ENCODE data around the gene IGFBP1.
"Not testable (repeated sequence)": the region's sequence is repeated elsewhere in the genome, so short reads cannot be mapped to it uniquely, and the experiment has no call there.

The IGFBP1 gene

GRCh38 chr7:45848734-45849133 lies 39.6 kb upstream of the IGFBP1 start:
- H2BK15ac ChIP-seq (ENCODE audit: low read length); H4K8ac ChIP-seq (ENCODE audit: low read depth, low read length); H2BK120ac ChIP-seq (ENCODE audit: low read depth, low read length); H3K27me3 ChIP-seq (ENCODE audit: control insufficient read depth in 3 of 3, insufficient read depth in 3 of 3, low read depth in 1 of 3, low read length in 3 of 3); H2AK5ac ChIP-seq (ENCODE audit: low read depth, low read length); H3K18ac ChIP-seq (ENCODE audit: low read length); H3K36me3 ChIP-seq (replicated peaks in 1 of 2; ENCODE audit: control insufficient read depth in 2 of 2, insufficient read depth in 2 of 2, low read length in 2 of 2); H3K4ac ChIP-seq (ENCODE audit: low read length); H3K79me1 ChIP-seq (ENCODE audit: low read depth, low read length); H2BK12ac ChIP-seq (ENCODE audit: low read length); DNase-seq (ENCODE audit: low spot score); H3K23ac ChIP-seq (ENCODE audit: low read depth, low read length, poor library complexity); H3K4me2 ChIP-seq (ENCODE audit: insufficient read depth, low read length, poor library complexity, severe bottlenecking); H2BK5ac ChIP-seq (ENCODE audit: low read length); H3K4me3 ChIP-seq (ENCODE audit: low read length in 2 of 2); H3K14ac ChIP-seq (ENCODE audit: low read length); H3K4me1 ChIP-seq (ENCODE audit: control insufficient read depth in 2 of 2, insufficient read depth in 1 of 2, low read depth in 1 of 2, low read length in 2 of 2); H3K9me3 ChIP-seq (replicated peaks in 1 of 2; ENCODE audit: control insufficient read depth in 2 of 2, insufficient read depth in 1 of 2, low read depth in 1 of 2, low read length in 2 of 2); H3K27ac ChIP-seq (replicated peaks; ENCODE audit: low read length); H3K9ac ChIP-seq (ENCODE audit: low read depth, low read length, poor library complexity); H4K91ac ChIP-seq (ENCODE audit: low read depth, low read length, poor library complexity); H2AFZ ChIP-seq (ENCODE audit: low read length): not testable (repeated sequence)
- no CpG with 5 or more reads among the region's 6 CpGs for WGBS, 2 donors (ENCODE audit: extremely low coverage in 2 of 2, insufficient read length in 2 of 2, insufficient replicate concordance in 1 of 2)

- H3K14ac ChIP-seq (ENCODE audit: low read length); H3K9me3 ChIP-seq (replicated peaks in 1 of 2; ENCODE audit: control insufficient read depth in 2 of 2, insufficient read depth in 1 of 2, low read depth in 1 of 2, low read length in 2 of 2); H2BK5ac ChIP-seq (ENCODE audit: low read length); H3K4me3 ChIP-seq (ENCODE audit: low read length in 2 of 2); H4K8ac ChIP-seq (ENCODE audit: low read depth, low read length); H2BK15ac ChIP-seq (ENCODE audit: low read length); H2AK5ac ChIP-seq (ENCODE audit: low read depth, low read length); H3K79me1 ChIP-seq (ENCODE audit: low read depth, low read length); H2AFZ ChIP-seq (ENCODE audit: low read length); H3K9ac ChIP-seq (ENCODE audit: low read depth, low read length, poor library complexity); H3K23ac ChIP-seq (ENCODE audit: low read depth, low read length, poor library complexity); H2BK120ac ChIP-seq (ENCODE audit: low read depth, low read length); H3K4me1 ChIP-seq (ENCODE audit: control insufficient read depth in 2 of 2, insufficient read depth in 1 of 2, low read depth in 1 of 2, low read length in 2 of 2); H3K18ac ChIP-seq (ENCODE audit: low read length); H3K36me3 ChIP-seq (replicated peaks in 1 of 2; ENCODE audit: control insufficient read depth in 2 of 2, insufficient read depth in 2 of 2, low read length in 2 of 2); H4K91ac ChIP-seq (ENCODE audit: low read depth, low read length, poor library complexity); H3K4me2 ChIP-seq (ENCODE audit: insufficient read depth, low read length, poor library complexity, severe bottlenecking); H3K27me3 ChIP-seq (ENCODE audit: control insufficient read depth in 3 of 3, insufficient read depth in 3 of 3, low read depth in 1 of 3, low read length in 3 of 3); H3K27ac ChIP-seq (replicated peaks; ENCODE audit: low read length); DNase-seq (ENCODE audit: low spot score); H2BK12ac ChIP-seq (ENCODE audit: low read length); H3K4ac ChIP-seq (ENCODE audit: low read length): not testable (repeated sequence)
- no CpG with 5 or more reads among the region's 10 CpGs for WGBS, 2 donors (ENCODE audit: extremely low coverage in 2 of 2, insufficient read length in 2 of 2, insufficient replicate concordance in 1 of 2)
Measured at GRCh38 chr7:45852984-45853383, 35.3 kb upstream of the IGFBP1 start.

GRCh38 chr7:45853491-45853890 lies 34.8 kb upstream of the IGFBP1 start:
- not testable (repeated sequence) for DNase-seq (ENCODE audit: low spot score); H2BK5ac ChIP-seq (ENCODE audit: low read length)
- WGBS, 2 donors (ENCODE audit: extremely low coverage in 2 of 2, insufficient read length in 2 of 2, insufficient replicate concordance in 1 of 2), result no CpG with 5 or more reads among the region's 8 CpGs

DNA sequence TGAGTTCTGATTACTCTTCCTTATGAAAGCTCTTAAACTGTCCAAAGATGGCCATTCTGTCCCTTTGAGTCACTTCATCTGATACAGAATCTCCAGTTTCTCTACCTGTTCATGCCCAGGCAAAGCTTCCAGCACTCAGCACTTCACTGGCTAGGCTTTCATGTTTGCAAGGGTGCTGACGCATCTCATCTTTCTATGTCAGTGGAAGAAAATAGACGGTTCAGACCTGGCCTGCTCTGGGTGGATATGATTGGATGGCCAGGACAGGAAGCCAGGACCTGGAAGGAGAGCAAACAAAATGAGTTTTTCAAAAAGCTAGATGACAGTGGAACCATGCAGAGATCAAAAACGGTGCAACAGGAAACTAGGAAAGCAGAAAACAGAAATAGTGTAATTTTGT lies 32.6 kb upstream of the IGFBP1 start:
- H3K14ac ChIP-seq (ENCODE audit: low read length); H4K8ac ChIP-seq (ENCODE audit: low read depth, low read length); H2BK120ac ChIP-seq (ENCODE audit: low read depth, low read length); H3K4me2 ChIP-seq (ENCODE audit: insufficient read depth, low read length, poor library complexity, severe bottlenecking); DNase-seq (ENCODE audit: low spot score); H3K36me3 ChIP-seq (replicated peaks in 1 of 2; ENCODE audit: control insufficient read depth in 2 of 2, insufficient read depth in 2 of 2, low read length in 2 of 2); H3K79me1 ChIP-seq (ENCODE audit: low read depth, low read length); H2BK5ac ChIP-seq (ENCODE audit: low read length); H2BK15ac ChIP-seq (ENCODE audit: low read length); H4K91ac ChIP-seq (ENCODE audit: low read depth, low read length, poor library complexity); H3K27ac ChIP-seq (replicated peaks; ENCODE audit: low read length); H3K9ac ChIP-seq (ENCODE audit: low read depth, low read length, poor library complexity); H3K27me3 ChIP-seq (ENCODE audit: control insufficient read depth in 3 of 3, insufficient read depth in 3 of 3, low read depth in 1 of 3, low read length in 3 of 3); H2BK12ac ChIP-seq (ENCODE audit: low read length); H3K4me1 ChIP-seq (ENCODE audit: control insufficient read depth in 2 of 2, insufficient read depth in 1 of 2, low read depth in 1 of 2, low read length in 2 of 2); H3K4me3 ChIP-seq (ENCODE audit: low read length in 2 of 2); H3K23ac ChIP-seq (ENCODE audit: low read depth, low read length, poor library complexity); H3K18ac ChIP-seq (ENCODE audit: low read length); H3K4ac ChIP-seq (ENCODE audit: low read length); H2AK5ac ChIP-seq (ENCODE audit: low read depth, low read length); H3K9me3 ChIP-seq (replicated peaks in 1 of 2; ENCODE audit: control insufficient read depth in 2 of 2, insufficient read depth in 1 of 2, low read depth in 1 of 2, low read length in 2 of 2): not testable (repeated sequence)
- WGBS, 2 donors (ENCODE audit: extremely low coverage in 2 of 2, insufficient read length in 2 of 2, insufficient replicate concordance in 1 of 2), result no CpG with 5 or more reads among the region's 3 CpGs
- H2AFZ ChIP-seq (ENCODE audit: low read length), result peak overlapping the region; percentile 35

More at GRCh38 chr7:45853491-45853890, 34.8 kb upstream of the IGFBP1 start:
- H3K4me2 ChIP-seq (ENCODE audit: insufficient read depth, low read length, poor library complexity, severe bottlenecking); H3K36me3 ChIP-seq (replicated peaks in 1 of 2; ENCODE audit: control insufficient read depth in 2 of 2, insufficient read depth in 2 of 2, low read length in 2 of 2); H2AK5ac ChIP-seq (ENCODE audit: low read depth, low read length); H3K79me1 ChIP-seq (ENCODE audit: low read depth, low read length); H2AFZ ChIP-seq (ENCODE audit: low read length); H3K14ac ChIP-seq (ENCODE audit: low read length); H3K23ac ChIP-seq (ENCODE audit: low read depth, low read length, poor library complexity); H3K4ac ChIP-seq (ENCODE audit: low read length); H2BK120ac ChIP-seq (ENCODE audit: low read depth, low read length); H3K9me3 ChIP-seq (replicated peaks in 1 of 2; ENCODE audit: control insufficient read depth in 2 of 2, insufficient read depth in 1 of 2, low read depth in 1 of 2, low read length in 2 of 2); H3K4me3 ChIP-seq (ENCODE audit: low read length in 2 of 2); H2BK15ac ChIP-seq (ENCODE audit: low read length); H3K27me3 ChIP-seq (ENCODE audit: control insufficient read depth in 3 of 3, insufficient read depth in 3 of 3, low read depth in 1 of 3, low read length in 3 of 3); H4K8ac ChIP-seq (ENCODE audit: low read depth, low read length); H4K91ac ChIP-seq (ENCODE audit: low read depth, low read length, poor library complexity); H3K4me1 ChIP-seq (ENCODE audit: control insufficient read depth in 2 of 2, insufficient read depth in 1 of 2, low read depth in 1 of 2, low read length in 2 of 2); H2BK12ac ChIP-seq (ENCODE audit: low read length); H3K27ac ChIP-seq (replicated peaks; ENCODE audit: low read length); H3K18ac ChIP-seq (ENCODE audit: low read length); H3K9ac ChIP-seq (ENCODE audit: low read depth, low read length, poor library complexity): not testable (repeated sequence)

All from neuronal stem cell (in vitro differentiated cells).